Endothelial cell of umbilical vein (primary cell): ENCODE data around the gene NLRC3. TPM values are rescaled to one million over a fixed set of nuclear protein-coding genes. Genes with fewer than 3 reads are reported as not detected.

Source experiments
- BruUV-seq: library from RNA; stranded (reverse); fragments of 400-500 nt; replicated peaks from 2 replicates; lab custom pipeline; 2021; lab: Mats Ljungman, UMichigan
- CTCF ChIA-PET: fragments of 300-600, 350-600 bp; sonication (Branson Sonifier 250); formaldehyde crosslinking; loops from one replicate; lab custom pipeline; 2021; ENCODE audit warnings: antibody characterized with exemption, inconsistent platforms; lab: Charles Lee
- POLR2A ChIA-PET: fragments of 300-600, 350-600 bp; sonication (Branson Sonifier 250); formaldehyde crosslinking; loops from one replicate; lab custom pipeline; 2021; ENCODE audit warnings: antibody characterized with exemption, inconsistent platforms; lab: Charles Lee
- DNase-seq: peaks from one replicate; pipeline ENCODE4 v3.0.0-alpha.2; 2011; ENCODE audit warnings: low read depth, low spot score
- FAIRE-seq: peaks from 2 replicates; lab custom pipeline; 2011; peaks lifted over from hg19 to GRCh38; lab: Jason Lieb, UNC
- H2AFZ ChIP-seq: 2 replicates; pipeline ENCODE4 v1.6.0; 2012; ENCODE audit warnings: low read depth, low read length, control low read depth, inconsistent platforms
- H3K27ac ChIP-seq: 2 replicates; pipeline ENCODE4 v1.5.1; 2011; ENCODE audit warnings: low read depth, mild to moderate bottlenecking, control low read depth, low read length, moderate library complexity; ENCODE audit not compliant: insufficient read depth
- H3K27me3 ChIP-seq, 2 experiments: 2 replicates each; pipeline versions ENCODE4 v1.6.0 to v1.6.1; 2011; ENCODE audit warnings: low read length in 2 of 2, mixed read lengths in 1 of 2; ENCODE audit not compliant: control insufficient read depth in 2 of 2, insufficient read depth in 2 of 2
- H3K36me3 ChIP-seq, 2 experiments: 2 replicates in 1 of 2; 3 replicates in 1 of 2; pipeline ENCODE4 v1.5.1; 2011; ENCODE audit warnings: low read length in 2 of 2, mild to moderate bottlenecking in 1 of 2, moderate library complexity in 1 of 2; ENCODE audit not compliant: control insufficient read depth in 2 of 2, insufficient read depth in 2 of 2; ENCODE audit errors: extremely low read depth in 1 of 2
- H3K4me1 ChIP-seq: 3 replicates; pipeline ENCODE4 v1.5.1; 2011; ENCODE audit warnings: mild to moderate bottlenecking, low read length; ENCODE audit not compliant: control insufficient read depth, insufficient read depth; ENCODE audit errors: extremely low read depth
- H3K4me2 ChIP-seq: 2 replicates; pipeline ENCODE4 v1.6.1; 2011; ENCODE audit warnings: low read length, control low read depth, mixed read lengths; ENCODE audit not compliant: insufficient read depth
- H3K4me3 ChIP-seq, 3 experiments: fragments of 200-600 bp in 1 of 3; sonication (generic), shearing (Covaris generic) in 1 of 3; replicated peaks in 1 of 3; 2 replicates each; pipeline ENCODE4 v1.5.1; 2011 to 2016; ENCODE audit warnings: control low read depth in 3 of 3, low read length in 3 of 3, mild to moderate bottlenecking in 2 of 3, inconsistent platforms in 1 of 3, low read depth in 1 of 3, moderate library complexity in 1 of 3; ENCODE audit not compliant: insufficient read depth in 1 of 3
- H3K79me2 ChIP-seq: 2 replicates; pipeline ENCODE4 v1.6.0; 2012; ENCODE audit warnings: low read length, inconsistent platforms; ENCODE audit not compliant: control insufficient read depth, insufficient read depth
- H3K9ac ChIP-seq: replicated peaks from 2 replicates; pipeline ENCODE3; 2011; ENCODE audit warnings: low read length, control low read depth; ENCODE audit not compliant: insufficient read depth; ENCODE audit errors: extremely low read depth
- H3K9me1 ChIP-seq: replicated peaks from 3 replicates; pipeline ENCODE4 v1.6.0; 2011; ENCODE audit warnings: mild to moderate bottlenecking, low read length; ENCODE audit not compliant: control insufficient read depth, insufficient read depth; ENCODE audit errors: extremely low read depth
- H3K9me3 ChIP-seq: replicated peaks from 2 replicates; pipeline ENCODE4 v1.5.1; 2012; ENCODE audit warnings: low read length, inconsistent platforms; ENCODE audit not compliant: control insufficient read depth, insufficient read depth
- H4K20me1 ChIP-seq: replicated peaks from 2 replicates; pipeline ENCODE3; 2011; ENCODE audit warnings: mild to moderate bottlenecking, low read length; ENCODE audit not compliant: control insufficient read depth, insufficient read depth; ENCODE audit errors: extremely low read depth
- EZH2 ChIP-seq: IDR thresholded peaks from 2 replicates; pipeline ENCODE4 v1.6.1; 2012; ENCODE audit warnings: borderline replicate concordance, low read depth, mild to moderate bottlenecking, moderate library complexity, low read length, inconsistent platforms; ENCODE audit not compliant: severe bottlenecking
- FOS ChIP-seq: IDR thresholded peaks from 2 replicates; pipeline ENCODE4 v1.6.1; 2011; ENCODE audit warnings: mild to moderate bottlenecking, low read length, moderate library complexity, borderline replicate concordance; ENCODE audit not compliant: insufficient read depth
- GATA2 ChIP-seq: IDR thresholded peaks from 2 replicates; pipeline ENCODE4 v1.7.0; 2011; ENCODE audit warnings: low read depth, mild to moderate bottlenecking, moderate library complexity, mixed read lengths, low read length; ENCODE audit not compliant: insufficient read length, insufficient read depth
- JUN ChIP-seq: IDR thresholded peaks from 2 replicates; pipeline ENCODE4 v1.6.1; 2011; ENCODE audit warnings: borderline replicate concordance, low read depth; ENCODE audit not compliant: insufficient read length, insufficient read depth
- MYC ChIP-seq: IDR thresholded peaks from one replicate; pipeline ENCODE4 v1.6.1; 2011; ENCODE audit warnings: mild to moderate bottlenecking, low read depth, low read length
- POLR2A ChIP-seq: IDR thresholded peaks from 2 replicates; pipeline ENCODE4 v1.6.1; 2012; ENCODE audit warnings: low read depth, mild to moderate bottlenecking, control low read depth, low read length
- POLR2AphosphoS5 ChIP-seq: IDR thresholded peaks from 2 replicates; pipeline ENCODE4 v1.6.1; 2012; ENCODE audit warnings: low read depth, mild to moderate bottlenecking, control low read depth, low read length, moderate library complexity; ENCODE audit not compliant: insufficient read depth
- dilution Hi-C: fragments of 300-500 bp; cut with MboI; formaldehyde crosslinking; loops from one replicate; pipeline ENCODE4 v1.15.0; 2019; ENCODE audit warnings: low sequenced_read_pairs; ENCODE audit not compliant: extremely low pct_ligation_motif_present
- intact Hi-C: fragments of 100-400 bp; cut with micrococcal nuclease; formaldehyde crosslinking; loops from one replicate; pipeline ENCODE4 v1.10.0; 2022
- polyA plus RNA-seq, 4 experiments: library from polyadenylated mRNA; depleted of rRNA in 3 of 4; stranded (reverse) in 3 of 4; unstranded in 1 of 4; fragments of >200 nt; gene quantifications; 2 replicates each; pipeline versions ENCODE4 v1.2.1 to v1.2.3, GENCODE V29; 2011 to 2012; ENCODE audit warnings: missing spikeins in 1 of 4
- total RNA-seq: library from RNA; stranded (reverse); gene quantifications from 2 replicates; pipeline ENCODE4 v1.2.3, GENCODE V29; 2021
- TF ChIP-seq, protein P1 (sequence below): IDR thresholded peaks from 2 replicates; pipeline ENCODE4 v1.6.1; 2011; ENCODE audit not compliant: insufficient read depth, insufficient read length
- TF ChIP-seq, protein P2 (sequence below), 2 donors: IDR thresholded peaks; 1 replicate in 1 of 2; 2 replicates in 1 of 2; pipeline ENCODE4 v1.5.1; 2011; ENCODE audit warnings: low read length in 2 of 2, mild to moderate bottlenecking in 2 of 2, moderate library complexity in 2 of 2, control low read depth in 1 of 2, inconsistent platforms in 1 of 2, low read depth in 1 of 2; ENCODE audit not compliant: insufficient read depth in 1 of 2; ENCODE audit errors: extremely low read depth in 1 of 2

The NLRC3 gene
- total and polyA plus RNA-seq, 2 donors (not counting 3 experiments of a cell fraction or from before 2014, with no cell fraction given): 0.84 to 3.4 TPM

DNA sequence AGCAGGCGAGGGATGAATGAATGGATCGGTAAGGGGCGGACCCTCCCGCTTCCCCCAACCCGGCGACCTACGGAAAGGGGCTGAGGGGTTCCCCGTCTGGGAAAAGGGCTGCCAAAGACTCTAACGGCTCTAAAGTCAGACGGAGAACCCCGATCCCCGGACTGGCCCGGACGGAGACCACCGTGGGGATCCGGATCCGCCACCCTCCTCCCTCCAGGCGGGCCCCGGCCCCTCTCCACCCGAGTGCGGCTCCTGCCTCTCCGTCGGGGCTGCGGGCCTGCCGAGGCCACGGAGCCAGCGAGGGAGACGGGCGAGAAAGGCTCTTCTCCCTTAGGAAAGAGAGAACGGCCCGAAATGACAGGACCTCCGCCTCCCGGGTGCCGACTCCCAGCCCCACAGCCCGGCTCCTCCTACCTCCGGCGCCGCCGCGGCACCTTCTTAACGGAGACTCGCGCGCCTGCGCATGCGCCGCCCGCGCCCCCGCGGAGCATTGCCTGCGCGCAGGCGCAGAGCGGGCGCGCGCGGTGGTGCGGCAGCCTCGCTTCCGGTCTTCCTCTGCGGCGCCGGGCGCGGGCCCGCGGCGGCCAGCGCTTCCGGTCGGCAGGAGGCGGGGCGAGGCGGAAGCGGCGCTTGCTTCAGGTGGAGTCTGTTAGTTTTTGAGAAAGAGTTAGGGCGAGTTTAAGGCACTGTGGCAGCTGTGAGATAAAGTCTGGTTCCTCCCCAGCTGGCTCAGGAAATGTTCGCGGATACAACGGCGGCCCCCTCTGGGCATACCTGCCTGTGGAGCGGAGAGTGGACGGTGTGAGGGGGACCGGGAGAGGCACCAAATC lies 34.2 kb upstream of the NLRC3 start, which contains the start of gene SLX4:
Gene SLX4 (minus strand): TSS at position 461 of the 830 bp plus-strand sequence. CDS start 2,642 bp downstream, outside the sequence.
- CTCF ChIA-PET: interaction anchor here (1.3 kb wide), 1 partner anchor 84 kb away, joined by 3 read pairs; no protein-coding TSS in a partner anchor
- Histone ChIP-seq H3K27ac (peak within 1 kb of the TSS; percentile 65), H3K9me3 (no peaks in the 10 kb centered on the region), H2AFZ (peak within 1 kb of the TSS; percentile 95), H3K4me2 (peak within 1 kb of the TSS; percentile 76), H3K4me1 (peaks cover 9% of the 10 kb centered on the region), H3K4me3 (peak within 1 kb of the TSS; percentile 62 to 92 (median 85)), H3K9ac (peak within 1 kb of the TSS; percentile 74), H3K27me3 (no peaks in the 10 kb centered on the region), H3K79me2 (peaks cover 31% of the 10 kb centered on the region), H4K20me1 (no peaks in the 10 kb centered on the region), H3K9me1 (peaks cover 3% of the 10 kb centered on the region), H3K36me3 (no peaks in the 10 kb centered on the region)
- POLR2A ChIA-PET: no interaction called here
- peak; percentile 91 for DNase-seq
- dilution Hi-C loops (no loop called here), intact Hi-C loops (no loop called here)
- TF ChIP-seq, protein P1, sequence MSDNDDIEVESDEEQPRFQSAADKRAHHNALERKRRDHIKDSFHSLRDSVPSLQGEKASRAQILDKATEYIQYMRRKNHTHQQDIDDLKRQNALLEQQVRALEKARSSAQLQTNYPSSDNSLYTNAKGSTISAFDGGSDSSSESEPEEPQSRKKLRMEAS: no peak
- TF ChIP-seq POLR2AphosphoS5 (peak; percentile 86), POLR2A (peak; percentile 79)
- BruUV-seq: TSS peak; percentile 27
- peak; percentile 81 for FAIRE-seq

DNA sequence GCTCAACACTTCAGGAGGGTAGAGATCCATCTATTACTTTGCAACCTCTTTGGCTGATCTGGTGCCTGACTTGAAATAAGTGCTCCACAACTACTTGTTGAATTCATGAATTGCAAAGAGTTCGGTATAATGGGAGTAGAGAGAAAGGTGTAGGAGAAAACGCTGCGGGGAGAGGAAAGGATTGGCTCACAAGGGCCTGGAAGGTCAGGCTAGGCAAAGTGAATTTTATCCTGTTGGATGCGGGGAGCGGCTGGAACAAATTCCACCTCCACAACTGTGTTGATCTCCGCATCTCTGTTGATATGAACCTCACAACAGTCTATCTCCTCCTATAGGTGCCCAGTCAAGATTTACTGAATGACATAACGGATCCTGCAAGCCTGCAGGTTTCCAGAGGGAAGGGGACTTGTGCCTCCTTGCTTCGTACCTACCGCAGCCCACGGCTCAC lies 33.5 kb upstream of the NLRC3 start:
- Histone ChIP-seq H3K4me2 (peak overlapping the region; percentile 76), H3K9ac (peak overlapping the region; percentile 72), H3K27me3 (no peaks in the 10 kb centered on the region), H3K9me3 (no peaks in the 10 kb centered on the region), H3K4me1 (peaks cover 9% of the 10 kb centered on the region), H3K9me1 (peaks cover 3% of the 10 kb centered on the region), H3K4me3 (peak overlapping the region; percentile 60 to 85 (median 62)), H3K36me3 (no peaks in the 10 kb centered on the region), H3K79me2 (peaks cover 30% of the 10 kb centered on the region), H3K27ac (peak overlapping the region; percentile 41), H4K20me1 (no peaks in the 10 kb centered on the region), H2AFZ (peak overlapping the region; percentile 89)
- peak; percentile 26 for FAIRE-seq
- TF ChIP-seq, protein P1: no peak
- TF ChIP-seq FOS (no peak), EZH2 (no peak), JUN (no peak), POLR2AphosphoS5 (no peak), POLR2A (no peak), GATA2 (no peak), MYC (no peak)
- TF ChIP-seq, protein P2, sequence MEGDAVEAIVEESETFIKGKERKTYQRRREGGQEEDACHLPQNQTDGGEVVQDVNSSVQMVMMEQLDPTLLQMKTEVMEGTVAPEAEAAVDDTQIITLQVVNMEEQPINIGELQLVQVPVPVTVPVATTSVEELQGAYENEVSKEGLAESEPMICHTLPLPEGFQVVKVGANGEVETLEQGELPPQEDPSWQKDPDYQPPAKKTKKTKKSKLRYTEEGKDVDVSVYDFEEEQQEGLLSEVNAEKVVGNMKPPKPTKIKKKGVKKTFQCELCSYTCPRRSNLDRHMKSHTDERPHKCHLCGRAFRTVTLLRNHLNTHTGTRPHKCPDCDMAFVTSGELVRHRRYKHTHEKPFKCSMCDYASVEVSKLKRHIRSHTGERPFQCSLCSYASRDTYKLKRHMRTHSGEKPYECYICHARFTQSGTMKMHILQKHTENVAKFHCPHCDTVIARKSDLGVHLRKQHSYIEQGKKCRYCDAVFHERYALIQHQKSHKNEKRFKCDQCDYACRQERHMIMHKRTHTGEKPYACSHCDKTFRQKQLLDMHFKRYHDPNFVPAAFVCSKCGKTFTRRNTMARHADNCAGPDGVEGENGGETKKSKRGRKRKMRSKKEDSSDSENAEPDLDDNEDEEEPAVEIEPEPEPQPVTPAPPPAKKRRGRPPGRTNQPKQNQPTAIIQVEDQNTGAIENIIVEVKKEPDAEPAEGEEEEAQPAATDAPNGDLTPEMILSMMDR (IDR thresholded peaks at IDR 0.05; ENCODE audit: extremely low read depth in 1 of 2, insufficient read depth in 1 of 2, low read depth in 1 of 2, low read length in 2 of 2): no peak
- ChIA-PET POLR2A (no interaction called here), CTCF (no interaction called here)
- DNase-seq: peak; percentile 36
- BruUV-seq: no TSS peak
- intact Hi-C loops (no loop called here), dilution Hi-C loops (no loop called here)
